GM04503 (cell line): ENCODE results near the gene YIPF2.

Experiments used
- DNase-seq: peaks from one replicate; pipeline ENCODE4 v3.0.0-alpha.2; 2012; ENCODE audit warnings: low read depth

The YIPF2 gene

DNA sequence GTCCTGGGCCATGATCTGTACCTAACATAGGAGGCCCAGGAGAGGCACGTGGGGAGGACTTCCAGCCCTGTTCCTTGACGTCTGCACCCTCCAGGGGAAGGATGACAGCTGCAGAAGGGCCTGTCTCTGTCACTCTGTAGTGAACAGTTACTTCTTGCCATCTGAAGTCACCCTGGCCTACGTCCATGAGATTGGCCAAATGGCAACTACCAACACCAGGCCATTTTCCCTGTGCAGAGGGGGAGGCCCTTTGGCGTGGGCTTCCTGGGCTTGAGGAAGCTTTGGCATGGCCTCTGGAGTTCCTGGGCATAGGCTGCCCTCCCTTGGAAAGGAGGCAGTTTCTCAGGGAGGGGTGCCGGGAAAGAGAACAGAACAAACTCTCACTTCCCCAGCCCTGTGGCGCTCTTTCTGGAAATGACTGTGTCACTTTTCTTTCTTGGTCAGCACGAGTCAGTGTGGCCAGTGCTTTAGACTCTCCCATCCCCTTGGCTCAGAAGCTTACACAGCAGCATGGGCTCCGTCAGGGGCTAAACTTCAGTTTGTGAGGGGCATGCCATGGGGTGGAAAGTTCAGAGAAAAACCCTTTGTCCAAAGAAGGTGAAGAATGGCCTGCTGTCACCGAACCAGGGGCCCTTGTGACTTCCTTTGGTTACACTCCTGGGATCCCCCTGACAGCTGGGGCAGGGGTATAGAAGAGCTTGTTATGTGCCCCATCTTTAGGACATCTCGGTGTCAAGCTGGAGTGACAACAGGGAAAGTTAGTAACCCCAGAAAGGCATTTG is 51.8 kb downstream of the YIPF2 start:
- no peak for DNase-seq

- DNase-seq, result no peak
Measured at GRCh38 chr19:10874024-10874423, 54.4 kb downstream of the YIPF2 start.

GRCh38 chr19:10872546-10873107 is 55.8 kb downstream of the YIPF2 start:
- DNase-seq, result no peak
